Vagina (tissue), 2 donors: Measurements from ENCODE around the gene FAM3C. TPM values are rescaled to one million over a fixed set of nuclear protein-coding genes. Genes with fewer than 3 reads are reported as not detected.

Experiments
- DNase-seq, 2 donors: peaks; one replicate each; pipeline ENCODE4 v3.0.0-alpha.2; 2017; ENCODE audit errors: extremely low spot score in 2 of 2
- H3K27ac ChIP-seq: fragments of 200-600 bp; sonication (generic); one replicate; pipeline ENCODE4 v1.5.1; 2019
- H3K27me3 ChIP-seq: fragments of 200-600 bp; sonication (generic); one replicate; pipeline ENCODE4 v1.5.1; 2019
- H3K36me3 ChIP-seq, 2 donors: fragments of 200-600 bp; sonication (generic); one replicate each; pipeline ENCODE4 v1.5.1; 2017 to 2019
- H3K4me1 ChIP-seq: fragments of 200-600 bp; sonication (generic); one replicate; pipeline ENCODE4 v1.5.1; 2019
- H3K4me3 ChIP-seq, 2 donors: fragments of 200-600 bp; sonication (generic); 1 replicate in 1 of 2; 2 replicates in 1 of 2; pipeline ENCODE4 v1.5.1; 2016 to 2019
- H3K9me3 ChIP-seq: fragments of 200-600 bp; sonication (generic); one replicate; pipeline ENCODE4 v1.5.1; 2019
- POLR2A ChIP-seq, 2 donors: fragments of 450-650 bp; IDR thresholded peaks; one replicate each; pipeline ENCODE4 v1.6.1; 2017; ENCODE audit warnings: antibody characterized with exemption in 2 of 2, mild to moderate bottlenecking in 2 of 2, moderate library complexity in 2 of 2
- POLR2AphosphoS5 ChIP-seq, 2 donors: sonication (generic); formaldehyde crosslinking; IDR thresholded peaks; one replicate each; pipeline ENCODE4 v1.9.0; 2017; ENCODE audit warnings: antibody characterized with exemption in 2 of 2, mild to moderate bottlenecking in 2 of 2, low read depth in 1 of 2; ENCODE audit not compliant: insufficient read depth in 1 of 2
- intact Hi-C: fragments of 100-400 bp; cut with DNase I; formaldehyde crosslinking; loops from one replicate; pipeline ENCODE4 v1.15.1; 2023
- total RNA-seq: library from RNA; depleted of rRNA; stranded (reverse); fragments of >200 nt; gene quantifications from one replicate; pipeline ENCODE4 v1.2.3, GENCODE V29; 2016
- TF ChIP-seq, protein P1 (sequence below), 3 experiments: fragments of 450-650 bp in 2 of 3; fragments of 200-600 bp in 1 of 3; sonication (generic) in 1 of 3; IDR thresholded peaks; one replicate each; pipeline ENCODE4 v1.5.1; 2017 to 2019; ENCODE audit warnings: antibody characterized with exemption in 3 of 3, mild to moderate bottlenecking in 2 of 3, moderate library complexity in 2 of 3

The FAM3C gene
- total RNA-seq, 1 donor from 2014 or later, result 36.1 TPM

DNA sequence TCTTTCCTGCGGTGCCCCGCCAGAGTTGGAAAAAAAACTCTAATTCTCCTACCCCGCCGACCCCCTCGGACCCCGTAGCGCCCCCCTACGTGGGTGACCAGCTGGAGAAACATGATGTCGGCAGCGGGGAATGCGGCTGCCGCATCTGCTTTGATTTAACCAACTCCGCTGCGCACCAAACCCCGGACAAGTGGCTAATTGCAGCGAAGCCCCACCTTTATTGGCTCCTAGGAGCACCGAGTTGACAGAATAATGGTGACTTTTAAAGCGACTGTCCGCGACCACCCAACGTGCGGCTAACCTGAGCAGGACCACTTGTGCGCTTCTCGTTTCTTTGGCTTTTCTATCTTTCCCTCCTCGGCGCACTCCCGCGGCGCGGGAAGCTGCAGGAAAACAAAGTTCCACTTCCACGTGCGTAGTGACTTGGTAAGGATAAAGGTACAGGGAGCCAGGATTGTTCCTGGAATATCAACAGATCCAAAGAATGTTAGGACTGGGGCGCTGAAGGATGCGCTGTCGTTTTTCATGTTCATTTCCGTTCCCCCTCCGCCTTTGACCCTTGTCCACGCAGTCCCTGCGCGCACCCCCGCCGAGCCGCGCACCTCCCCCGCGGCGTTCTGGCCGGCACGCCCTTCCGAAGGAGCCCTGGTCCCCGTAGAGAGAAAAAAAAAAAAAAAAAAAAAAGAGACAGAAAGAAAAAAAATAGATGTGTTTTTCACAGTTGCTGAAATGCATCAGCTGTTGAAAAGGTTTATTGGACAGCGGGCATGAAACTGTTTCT lies 65.9 kb downstream of the FAM3C start:
- no peak for DNase-seq
- peak overlapping the region; percentile 46 to 58 for H3K4me3 ChIP-seq
- intact Hi-C loops, result no loop called here
- no peaks in the 10 kb centered on the region for H3K9me3 ChIP-seq
- no peaks in the 10 kb centered on the region for H3K27me3 ChIP-seq
- no peaks in the 10 kb centered on the region for H3K36me3 ChIP-seq
- H3K4me1 ChIP-seq, result peaks cover 20% of the 10 kb centered on the region
- no peak for TF ChIP-seq POLR2A (IDR thresholded peaks at IDR 0.05)
- TF ChIP-seq POLR2AphosphoS5 (IDR thresholded peaks at IDR 0.05; ENCODE audit: insufficient read depth in 1 of 2, low read depth in 1 of 2), result peak in 1 of 2 donors; percentile 7
- H3K27ac ChIP-seq, result peak overlapping the region; percentile 65

DNA sequence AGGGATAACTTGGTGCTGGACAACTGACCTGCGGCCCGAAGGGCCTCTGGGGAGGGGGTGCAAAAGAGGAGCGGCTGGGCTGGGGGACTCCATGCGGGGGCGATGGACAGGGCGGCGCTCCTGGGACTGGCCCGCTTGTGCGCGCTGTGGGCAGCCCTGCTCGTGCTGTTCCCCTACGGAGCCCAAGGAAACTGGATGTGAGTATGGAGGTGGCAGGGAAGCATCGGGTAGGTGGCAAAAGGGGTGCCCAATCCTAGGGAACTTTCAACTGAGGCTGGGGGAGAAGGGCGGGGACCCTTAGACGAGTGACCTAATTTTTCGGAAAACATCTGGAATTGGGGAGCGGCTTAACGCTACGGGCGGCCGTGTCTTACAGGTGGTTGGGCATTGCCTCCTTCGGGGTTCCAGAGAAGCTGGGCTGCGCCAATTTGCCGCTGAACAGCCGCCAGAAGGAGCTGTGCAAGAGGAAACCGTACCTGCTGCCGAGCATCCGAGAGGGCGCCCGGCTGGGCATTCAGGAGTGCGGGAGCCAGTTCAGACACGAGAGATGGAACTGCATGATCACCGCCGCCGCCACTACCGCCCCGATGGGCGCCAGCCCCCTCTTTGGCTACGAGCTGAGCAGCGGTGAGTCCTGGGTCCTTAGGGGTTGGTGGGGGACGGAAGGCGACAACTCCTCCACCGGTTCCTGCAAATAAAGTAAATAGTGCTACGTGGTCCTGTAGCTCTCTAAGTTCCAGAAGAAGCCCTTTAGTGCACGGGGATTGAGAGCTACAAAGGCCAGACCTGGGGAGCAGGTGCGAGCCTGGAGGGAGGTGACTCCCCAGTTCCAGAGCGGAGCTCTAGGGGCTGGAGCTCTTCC lies 66.7 kb downstream of the FAM3C start:
- no peak for TF ChIP-seq POLR2AphosphoS5 (IDR thresholded peaks at IDR 0.05; ENCODE audit: insufficient read depth in 1 of 2, low read depth in 1 of 2)
- TF ChIP-seq, protein P1, sequence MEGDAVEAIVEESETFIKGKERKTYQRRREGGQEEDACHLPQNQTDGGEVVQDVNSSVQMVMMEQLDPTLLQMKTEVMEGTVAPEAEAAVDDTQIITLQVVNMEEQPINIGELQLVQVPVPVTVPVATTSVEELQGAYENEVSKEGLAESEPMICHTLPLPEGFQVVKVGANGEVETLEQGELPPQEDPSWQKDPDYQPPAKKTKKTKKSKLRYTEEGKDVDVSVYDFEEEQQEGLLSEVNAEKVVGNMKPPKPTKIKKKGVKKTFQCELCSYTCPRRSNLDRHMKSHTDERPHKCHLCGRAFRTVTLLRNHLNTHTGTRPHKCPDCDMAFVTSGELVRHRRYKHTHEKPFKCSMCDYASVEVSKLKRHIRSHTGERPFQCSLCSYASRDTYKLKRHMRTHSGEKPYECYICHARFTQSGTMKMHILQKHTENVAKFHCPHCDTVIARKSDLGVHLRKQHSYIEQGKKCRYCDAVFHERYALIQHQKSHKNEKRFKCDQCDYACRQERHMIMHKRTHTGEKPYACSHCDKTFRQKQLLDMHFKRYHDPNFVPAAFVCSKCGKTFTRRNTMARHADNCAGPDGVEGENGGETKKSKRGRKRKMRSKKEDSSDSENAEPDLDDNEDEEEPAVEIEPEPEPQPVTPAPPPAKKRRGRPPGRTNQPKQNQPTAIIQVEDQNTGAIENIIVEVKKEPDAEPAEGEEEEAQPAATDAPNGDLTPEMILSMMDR (IDR thresholded peaks at IDR 0.05), result no peak
- no peak for TF ChIP-seq POLR2A (IDR thresholded peaks at IDR 0.05)
- intact Hi-C loops, result no loop called here
- H3K9me3 ChIP-seq, result no peaks in the 10 kb centered on the region
- no peak for DNase-seq
- H3K36me3 ChIP-seq, result no peaks in the 10 kb centered on the region
- H3K27ac ChIP-seq, result peak overlapping the region; percentile 65
- H3K4me3 ChIP-seq, result peak overlapping the region; percentile 46 to 58
- peaks cover 20% of the 10 kb centered on the region for H3K4me1 ChIP-seq
- H3K27me3 ChIP-seq, result no peaks in the 10 kb centered on the region

DNA sequence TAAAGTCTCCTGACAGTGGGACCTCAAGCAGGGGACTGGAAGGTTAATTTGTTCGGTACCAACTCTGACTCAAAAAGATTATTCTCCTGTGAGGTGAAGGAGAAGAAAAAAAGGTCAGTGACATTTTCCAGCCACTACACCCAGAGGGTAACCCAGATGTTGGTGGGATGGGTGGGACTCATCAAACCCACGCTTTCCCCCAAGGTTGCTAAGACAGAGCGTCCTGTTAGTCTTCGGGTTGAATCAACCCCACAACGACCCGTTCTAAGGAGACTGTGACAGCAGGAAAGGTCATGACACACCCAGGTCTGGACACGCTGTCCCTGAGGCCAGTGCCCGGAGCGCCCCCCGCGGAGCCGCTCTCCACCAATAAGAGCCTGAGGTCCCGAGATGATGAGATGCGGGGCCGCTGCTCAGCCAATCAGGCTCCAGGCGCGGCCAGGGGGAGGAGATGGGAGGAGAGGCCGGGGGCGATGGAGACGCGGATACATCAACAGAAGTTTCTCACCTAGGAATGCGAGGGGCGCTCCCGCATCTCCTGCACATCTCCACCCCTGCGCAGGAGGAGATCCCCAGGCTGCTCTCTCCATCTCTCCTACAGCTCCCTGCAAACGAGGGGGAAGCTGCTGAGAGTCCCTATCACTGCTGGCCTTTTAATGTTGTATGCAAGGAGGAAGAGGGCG lies 67.5 kb downstream of the FAM3C start, which contains the start of gene WNT16:
WNT16 (plus strand) TSS at position 493 of the 683 bp plus-strand sequence. CDS start 293 bp downstream, outside the sequence.
- no peaks in the 10 kb centered on the region for H3K27me3 ChIP-seq
- intact Hi-C loops, result no loop called here
- H3K27ac ChIP-seq, result peak within 1 kb of the TSS; percentile 65
- H3K4me3 ChIP-seq, result peak within 1 kb of the TSS; percentile 46 to 58
- no peak for DNase-seq
- H3K36me3 ChIP-seq, result no peaks in the 10 kb centered on the region
- H3K4me1 ChIP-seq, result peaks cover 20% of the 10 kb centered on the region
- H3K9me3 ChIP-seq, result no peaks in the 10 kb centered on the region
- TF ChIP-seq POLR2AphosphoS5 (IDR thresholded peaks at IDR 0.05; ENCODE audit: insufficient read depth in 1 of 2, low read depth in 1 of 2) (peak in 1 of 2 donors; percentile 77), POLR2A (IDR thresholded peaks at IDR 0.05) (no peak)

DNA sequence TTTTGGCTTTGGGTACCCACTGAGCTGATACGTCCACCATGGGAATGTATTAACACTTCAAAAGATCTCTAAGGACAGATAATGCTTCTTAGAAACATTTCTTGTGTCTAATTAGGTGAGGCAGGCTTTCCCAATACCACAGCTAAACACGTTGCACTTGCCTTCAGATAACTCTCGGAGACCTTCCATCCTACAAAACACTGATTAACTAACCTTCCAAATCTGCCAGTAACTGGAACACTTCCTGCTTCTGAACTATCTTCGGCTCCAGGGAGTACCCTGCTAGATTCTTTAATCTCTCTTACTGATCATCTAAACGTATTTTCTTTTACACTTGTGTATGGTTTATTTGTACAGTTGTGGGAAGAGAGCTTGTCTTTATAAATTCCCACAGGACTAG lies 68.4 kb downstream of the FAM3C start:
- TF ChIP-seq, protein P1 (IDR thresholded peaks at IDR 0.05), result no peak
- TF ChIP-seq POLR2A (IDR thresholded peaks at IDR 0.05), result no peak
- TF ChIP-seq POLR2AphosphoS5 (IDR thresholded peaks at IDR 0.05; ENCODE audit: insufficient read depth in 1 of 2, low read depth in 1 of 2), result no peak
- H3K9me3 ChIP-seq, result no peaks in the 10 kb centered on the region
- H3K4me3 ChIP-seq, result no peak overlapping the region
- intact Hi-C loops, result no loop called here
- no peaks in the 10 kb centered on the region for H3K36me3 ChIP-seq
- H3K27ac ChIP-seq, result no peak overlapping the region
- no peak for DNase-seq
- peaks cover 20% of the 10 kb centered on the region for H3K4me1 ChIP-seq
- H3K27me3 ChIP-seq, result no peaks in the 10 kb centered on the region

DNA sequence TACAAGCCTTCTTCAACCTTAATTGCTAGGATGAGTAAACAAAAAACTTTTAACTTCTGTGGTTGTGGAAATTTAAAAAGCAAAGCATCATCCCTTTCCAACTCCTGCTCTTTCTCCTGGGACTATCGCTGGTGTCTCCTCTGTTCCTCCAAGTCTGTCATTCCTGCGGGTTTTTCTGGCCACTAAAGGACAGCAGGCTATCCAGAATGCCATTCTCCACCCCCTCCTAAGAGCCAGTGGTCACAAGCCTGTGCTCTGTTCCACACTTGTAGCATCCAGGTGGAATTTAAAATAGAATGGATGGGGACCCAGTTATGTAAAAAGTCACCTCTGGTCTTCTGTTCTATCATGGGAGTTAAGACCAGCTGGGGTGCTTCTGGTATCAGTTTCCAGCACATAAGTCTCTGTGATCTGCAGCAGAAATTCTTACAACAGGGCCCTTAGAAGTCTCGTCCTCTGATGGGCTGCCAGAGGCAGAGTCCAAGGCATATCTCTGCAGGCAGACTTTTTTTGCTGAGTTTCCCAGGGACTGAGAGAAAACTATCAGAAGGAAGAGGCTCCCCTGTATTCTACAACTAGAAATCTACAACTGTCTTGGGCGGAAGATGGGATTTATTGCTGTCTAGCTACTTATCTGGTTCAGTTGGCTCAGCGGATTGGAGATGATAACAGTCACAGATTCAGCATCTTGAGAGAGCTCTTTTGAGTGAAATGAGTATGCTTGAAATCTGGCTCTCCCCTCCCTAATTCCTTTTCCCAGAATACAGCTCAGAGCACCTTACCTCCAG lies 72.4 kb downstream of the FAM3C start:
- intact Hi-C loops, result no loop called here
- peak overlapping the region; percentile 1 for H3K27ac ChIP-seq

More for the DNA sequence above, 72.4 kb downstream of the FAM3C start:
- Histone ChIP-seq H3K27me3 (no peaks in the 10 kb centered on the region), H3K4me1 (peaks cover 3% of the 10 kb centered on the region), H3K36me3 (no peaks in the 10 kb centered on the region), H3K9me3 (no peaks in the 10 kb centered on the region), H3K4me3 (no peak overlapping the region)
- DNase-seq, result no peak
- TF ChIP-seq, protein P1 (IDR thresholded peaks at IDR 0.05), result no peak
- TF ChIP-seq POLR2AphosphoS5 (IDR thresholded peaks at IDR 0.05; ENCODE audit: insufficient read depth in 1 of 2, low read depth in 1 of 2) (no peak), POLR2A (IDR thresholded peaks at IDR 0.05) (no peak)
